Mesothelial cell of epicardium (in vitro differentiated cells): Measurements from ENCODE around the gene TEX35. TPM values are rescaled to one million over a fixed set of nuclear protein-coding genes. Genes with fewer than 3 reads are reported as not detected.

Source experiments
- DNase-seq, 2 experiments: peaks; one replicate each; pipeline ENCODE4 v3.0.0; 2021; ENCODE audit warnings: low spot score in 2 of 2; ENCODE audit not compliant: unreplicated experiment in 2 of 2
- H3K27ac Mint-ChIP-seq: 2 replicates; pipeline ENCODE4 v1.8.0; 2021; ENCODE audit warnings: mixed read lengths
- H3K27me3 Mint-ChIP-seq: 2 replicates; pipeline ENCODE4 v1.8.0; 2021; ENCODE audit warnings: low read depth, mixed read lengths
- H3K36me3 Mint-ChIP-seq: 2 replicates; pipeline ENCODE4 v1.8.0; 2021; ENCODE audit warnings: mixed read lengths
- H3K4me1 Mint-ChIP-seq: 2 replicates; pipeline ENCODE4 v1.8.0; 2021; ENCODE audit warnings: mixed read lengths
- H3K4me3 Mint-ChIP-seq: 2 replicates; pipeline ENCODE4 v1.8.0; 2021; ENCODE audit warnings: mild to moderate bottlenecking, moderate library complexity, mixed read lengths
- H3K9me3 Mint-ChIP-seq: 2 replicates; pipeline ENCODE4 v1.8.0; 2021; ENCODE audit warnings: mixed read lengths
- total RNA-seq: library from RNA; stranded (reverse); gene quantifications from 3 replicates; pipeline ENCODE4 v1.2.1, GENCODE V29; 2021
- TF ChIP-seq, protein P1 (sequence below): fragments of 200-600 bp; sonication (generic); IDR thresholded peaks from one replicate; pipeline ENCODE4 v1.5.0; 2021; ENCODE audit warnings: antibody characterized with exemption; ENCODE audit not compliant: unreplicated experiment

TEX35 gene
- total RNA-seq, 1 donor from 2014 or later: not detected

DNA sequence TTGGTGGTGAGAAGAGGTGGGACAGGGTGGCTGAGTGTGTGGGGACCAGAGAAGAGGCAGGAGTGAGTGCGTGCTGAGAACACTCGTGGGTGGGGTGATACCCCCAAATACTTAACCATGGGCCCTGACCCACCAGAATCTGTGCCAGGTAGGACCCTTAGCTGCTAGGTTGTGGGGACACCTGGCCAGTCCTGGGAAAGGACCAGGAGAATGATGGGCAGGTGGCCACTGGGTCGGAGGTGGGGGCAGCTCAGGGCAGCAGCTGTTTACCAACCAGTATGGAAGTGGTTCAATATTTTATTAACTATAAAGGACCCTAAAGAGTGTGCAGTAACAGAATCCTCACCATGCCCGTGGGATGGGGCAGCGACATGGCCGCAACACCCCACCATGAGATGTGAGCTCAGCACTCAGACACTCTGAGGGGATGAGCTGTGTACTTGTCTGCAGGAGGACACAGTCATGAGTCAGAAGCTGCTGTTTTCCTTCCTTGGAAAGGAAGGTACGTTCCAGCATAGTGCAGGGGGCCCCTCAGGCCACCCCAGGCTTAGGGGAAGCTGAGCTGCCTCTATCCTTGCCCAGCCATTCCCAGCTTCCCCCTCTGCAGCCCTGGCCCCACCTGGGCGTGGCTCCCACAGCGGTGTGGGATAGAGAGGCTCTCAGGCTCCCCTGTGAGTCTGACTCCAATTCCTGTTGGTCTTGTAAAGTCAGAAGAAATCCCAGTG is 25.4 kb downstream of the TEX35 start:
- Mint-ChIP-seq H3K27me3 (no peaks in the 10 kb centered on the region), H3K4me3 (no peak overlapping the region), H3K36me3 (no peaks in the 10 kb centered on the region), H3K9me3 (no peaks in the 10 kb centered on the region), H3K27ac (no peak overlapping the region), H3K4me1 (peaks cover 6% of the 10 kb centered on the region)
- TF ChIP-seq, protein P1, sequence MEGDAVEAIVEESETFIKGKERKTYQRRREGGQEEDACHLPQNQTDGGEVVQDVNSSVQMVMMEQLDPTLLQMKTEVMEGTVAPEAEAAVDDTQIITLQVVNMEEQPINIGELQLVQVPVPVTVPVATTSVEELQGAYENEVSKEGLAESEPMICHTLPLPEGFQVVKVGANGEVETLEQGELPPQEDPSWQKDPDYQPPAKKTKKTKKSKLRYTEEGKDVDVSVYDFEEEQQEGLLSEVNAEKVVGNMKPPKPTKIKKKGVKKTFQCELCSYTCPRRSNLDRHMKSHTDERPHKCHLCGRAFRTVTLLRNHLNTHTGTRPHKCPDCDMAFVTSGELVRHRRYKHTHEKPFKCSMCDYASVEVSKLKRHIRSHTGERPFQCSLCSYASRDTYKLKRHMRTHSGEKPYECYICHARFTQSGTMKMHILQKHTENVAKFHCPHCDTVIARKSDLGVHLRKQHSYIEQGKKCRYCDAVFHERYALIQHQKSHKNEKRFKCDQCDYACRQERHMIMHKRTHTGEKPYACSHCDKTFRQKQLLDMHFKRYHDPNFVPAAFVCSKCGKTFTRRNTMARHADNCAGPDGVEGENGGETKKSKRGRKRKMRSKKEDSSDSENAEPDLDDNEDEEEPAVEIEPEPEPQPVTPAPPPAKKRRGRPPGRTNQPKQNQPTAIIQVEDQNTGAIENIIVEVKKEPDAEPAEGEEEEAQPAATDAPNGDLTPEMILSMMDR: no peak
- DNase-seq: no peak

DNA sequence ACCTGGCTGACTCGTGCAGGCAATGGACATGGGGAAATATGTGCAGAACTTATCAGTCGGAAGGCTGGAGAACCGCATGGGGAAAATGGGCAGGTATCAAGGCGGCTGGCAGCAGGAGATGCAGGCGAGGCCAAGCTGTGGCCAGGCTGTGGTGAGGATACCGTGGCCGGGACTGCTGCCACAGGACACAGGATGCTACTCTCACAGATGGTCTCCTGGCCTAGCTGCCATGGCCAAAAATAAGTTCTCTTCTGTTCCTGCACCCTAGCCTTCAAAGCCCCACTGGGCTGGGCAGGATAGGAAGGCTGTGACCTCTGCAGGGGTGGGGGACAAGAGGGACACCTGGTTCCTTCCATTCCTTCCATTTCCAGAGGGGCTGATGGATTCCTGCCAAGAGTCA is 26.4 kb downstream of the TEX35 start:
- Mint-ChIP-seq H3K4me3 (no peak overlapping the region), H3K27me3 (no peaks in the 10 kb centered on the region), H3K4me1 (peaks cover 9% of the 10 kb centered on the region), H3K36me3 (no peaks in the 10 kb centered on the region), H3K27ac (no peak overlapping the region), H3K9me3 (no peaks in the 10 kb centered on the region)
- no peak for DNase-seq
- TF ChIP-seq, protein P1: no peak

DNA sequence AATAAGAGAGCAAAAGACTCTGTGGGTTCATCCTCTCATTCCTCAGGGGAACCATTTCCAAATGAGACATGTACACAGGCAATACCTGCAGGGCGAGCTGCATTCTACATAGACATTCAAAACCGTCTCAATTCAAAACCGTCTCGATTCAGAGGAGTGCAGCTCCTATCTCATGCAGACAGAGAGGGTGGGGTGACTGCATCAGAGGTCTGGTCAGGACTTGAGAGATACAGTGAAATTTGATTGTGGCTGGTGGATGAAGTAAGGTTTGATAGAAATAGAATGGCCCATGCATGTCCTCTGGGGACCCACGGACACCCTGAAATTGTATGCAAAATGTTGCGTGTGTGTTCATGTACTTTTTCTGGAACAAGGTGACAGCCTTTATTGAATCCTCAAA is 27.3 kb downstream of the TEX35 start:
- Mint-ChIP-seq H3K36me3 (no peaks in the 10 kb centered on the region), H3K9me3 (no peaks in the 10 kb centered on the region), H3K4me3 (no peak overlapping the region), H3K27me3 (no peaks in the 10 kb centered on the region), H3K4me1 (peaks cover 14% of the 10 kb centered on the region), H3K27ac (no peak overlapping the region)
- DNase-seq: no peak
- TF ChIP-seq, protein P1: no peak

DNA sequence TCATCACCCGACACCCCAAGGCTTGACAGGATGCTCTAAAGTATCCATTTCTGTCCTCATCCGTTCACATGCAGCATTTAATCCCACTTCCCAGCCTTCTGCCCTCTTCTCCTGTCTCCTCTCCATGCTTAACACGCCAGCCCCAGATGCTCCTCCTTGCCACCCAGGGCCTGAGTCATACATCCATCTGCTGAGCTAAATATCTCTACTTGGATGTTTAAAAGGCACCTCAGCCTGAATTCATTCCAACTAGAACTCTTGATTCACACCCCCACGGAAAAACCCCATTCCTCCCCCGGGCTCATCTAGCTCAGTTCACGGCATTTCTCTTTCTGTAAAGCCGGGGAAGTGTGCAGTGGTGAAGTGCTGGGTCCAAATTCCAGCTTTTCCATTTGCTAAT is 27.7 kb downstream of the TEX35 start:
- Mint-ChIP-seq H3K9me3 (no peaks in the 10 kb centered on the region), H3K4me1 (peaks cover 14% of the 10 kb centered on the region), H3K27me3 (no peaks in the 10 kb centered on the region), H3K36me3 (no peaks in the 10 kb centered on the region), H3K27ac (no peak overlapping the region), H3K4me3 (no peak overlapping the region)
- TF ChIP-seq, protein P1: no peak
- DNase-seq: no peak

DNA sequence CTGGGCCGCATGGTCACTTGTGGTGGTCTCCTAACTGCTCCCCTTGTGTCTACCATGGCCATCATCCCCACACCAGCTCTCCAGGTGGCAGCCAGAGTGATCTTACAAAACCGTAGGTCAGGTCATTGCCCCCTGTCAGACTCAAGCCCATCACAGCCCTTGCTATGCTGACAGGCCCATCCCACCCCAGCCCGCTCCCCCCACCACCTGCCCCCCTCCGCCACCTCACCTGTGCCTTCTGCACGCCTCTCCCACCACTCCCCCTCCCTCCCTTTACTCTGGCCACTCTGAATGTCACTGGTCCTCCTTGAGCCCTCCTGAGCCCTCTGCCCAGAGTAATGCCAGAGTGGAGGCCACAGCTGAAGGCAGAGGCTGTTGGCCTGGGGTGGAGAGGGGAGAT is 28.5 kb downstream of the TEX35 start:
- Mint-ChIP-seq H3K4me3 (peak overlapping the region; percentile 93), H3K9me3 (no peaks in the 10 kb centered on the region), H3K27me3 (no peaks in the 10 kb centered on the region), H3K36me3 (no peaks in the 10 kb centered on the region), H3K27ac (no peak overlapping the region), H3K4me1 (peaks cover 14% of the 10 kb centered on the region)
- TF ChIP-seq, protein P1: no peak
- DNase-seq: no peak
